Measurements from ENCODE around the gene TAF4B. TPM values are rescaled to one million over a fixed set of nuclear protein-coding genes. Genes with fewer than 3 reads are reported as not detected.
A peak's percentile ranks its signal among the peaks of the same experiment; 100 is the strongest.

Gene TAF4B
- polyA plus RNA-seq, 3 donors, result 0.64 to 1.2 (median 0.92) TPM

- Histone ChIP-seq H3K9me3 (replicated peaks in 1 of 2; ENCODE audit: control insufficient read depth in 1 of 2, insufficient read depth in 1 of 2, low read length in 2 of 2) (no peaks in the 10 kb centered on the region), H3K36me3 (replicated peaks in 1 of 2; ENCODE audit: control insufficient read depth in 1 of 2, insufficient read depth in 2 of 2, low read length in 2 of 2) (no peaks in the 10 kb centered on the region), H3K27me3 (ENCODE audit: control insufficient read depth in 2 of 2, insufficient read depth in 2 of 2, low read length in 2 of 2) (no peaks in the 10 kb centered on the region), H3K4me1 (ENCODE audit: control insufficient read depth in 1 of 2, insufficient read depth in 2 of 2, low read length in 2 of 2) (no peaks in the 10 kb centered on the region), H3K79me2 (ENCODE audit: insufficient read depth, low read length) (no peaks in the 10 kb centered on the region), H3K9ac (ENCODE audit: insufficient read depth, low read length, poor library complexity, severe bottlenecking) (no peak overlapping the region), H4K20me1 (ENCODE audit: insufficient read depth, low read length) (no peaks in the 10 kb centered on the region), H3K27ac (ENCODE audit: low read depth in 1 of 2, low read length in 2 of 2) (no peak overlapping the region), H2AFZ (ENCODE audit: insufficient read depth, low read depth, low read length, poor library complexity, severe bottlenecking) (no peak overlapping the region), H3K4me3 (replicated peaks in 1 of 3; ENCODE audit: low read depth in 2 of 3, low read length in 3 of 3) (no peak overlapping the region), H3K4me2 (replicated peaks; ENCODE audit: extremely low read depth, low read length, poor library complexity, severe bottlenecking) (no peak overlapping the region)
- DNase-seq, result no peak
- Mint-ChIP-seq H3K27ac (no peak overlapping the region), H3K36me3 (no peaks in the 10 kb centered on the region), H3K9me3 (peaks cover 0 to 2% (median 0%) of the 10 kb centered on the region in 7 donors), H3K4me1 (no peaks in the 10 kb centered on the region), H3K27me3 (ENCODE audit: low read depth in 3 of 3) (peaks cover 0 to 5% (median 2%) of the 10 kb centered on the region in 3 donors), H3K4me3 (no peak overlapping the region)
- 86% methylated on average over 9 of the region's 9 CpGs for WGBS (ENCODE audit: insufficient coverage)
- no peak for TF ChIP-seq CTCF (IDR thresholded peaks at IDR 0.05)
- intact Hi-C loops (cut with micrococcal nuclease), result no loop called here
Observed at GRCh38 chr18:26421931-26422330, 195.7 kb downstream of the TAF4B start.

DNA sequence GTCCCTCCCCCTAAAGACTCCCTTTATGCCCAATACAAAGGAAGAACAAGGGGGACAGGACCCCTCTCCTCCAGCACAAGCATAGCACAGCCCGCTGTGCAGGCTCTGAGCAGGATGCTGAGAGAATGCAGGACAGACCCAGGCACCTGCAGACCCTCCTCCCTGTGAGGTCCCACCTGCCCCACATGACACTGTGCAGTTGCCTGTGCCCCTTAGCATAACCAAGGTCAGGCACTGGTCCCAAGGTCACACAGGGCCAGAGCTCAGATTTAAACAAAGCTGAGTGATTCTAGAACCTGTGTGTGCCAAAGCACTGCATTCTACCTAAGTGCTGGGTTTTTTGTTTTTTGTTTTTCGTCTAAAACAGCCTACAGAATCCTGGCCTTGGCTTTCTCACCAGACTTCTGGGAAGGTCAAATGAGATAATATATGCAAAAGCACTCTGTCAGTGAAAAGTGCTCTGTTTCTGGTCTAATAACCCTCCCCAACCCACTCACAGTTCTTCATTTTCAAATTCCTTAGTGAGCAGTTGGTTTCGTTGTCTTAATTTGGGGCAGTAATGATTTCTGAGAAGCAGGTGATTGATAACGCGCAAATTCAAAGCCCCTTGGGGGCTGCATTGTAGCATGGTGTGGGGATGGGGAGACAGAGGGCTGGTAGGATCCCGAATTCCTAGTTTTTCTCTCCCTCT is 196.4 kb downstream of the TAF4B start:
- Histone ChIP-seq H2AFZ (ENCODE audit: insufficient read depth, low read depth, low read length, poor library complexity, severe bottlenecking) (no peak overlapping the region), H3K36me3 (replicated peaks in 1 of 2; ENCODE audit: control insufficient read depth in 1 of 2, insufficient read depth in 2 of 2, low read length in 2 of 2) (no peaks in the 10 kb centered on the region), H3K9ac (ENCODE audit: insufficient read depth, low read length, poor library complexity, severe bottlenecking) (no peak overlapping the region), H3K79me2 (ENCODE audit: insufficient read depth, low read length) (no peaks in the 10 kb centered on the region), H4K20me1 (ENCODE audit: insufficient read depth, low read length) (no peaks in the 10 kb centered on the region), H3K27ac (ENCODE audit: low read depth in 1 of 2, low read length in 2 of 2) (no peak overlapping the region), H3K27me3 (ENCODE audit: control insufficient read depth in 2 of 2, insufficient read depth in 2 of 2, low read length in 2 of 2) (no peaks in the 10 kb centered on the region), H3K4me2 (replicated peaks; ENCODE audit: extremely low read depth, low read length, poor library complexity, severe bottlenecking) (no peak overlapping the region), H3K4me1 (ENCODE audit: control insufficient read depth in 1 of 2, insufficient read depth in 2 of 2, low read length in 2 of 2) (no peaks in the 10 kb centered on the region), H3K9me3 (replicated peaks in 1 of 2; ENCODE audit: control insufficient read depth in 1 of 2, insufficient read depth in 1 of 2, low read length in 2 of 2) (no peaks in the 10 kb centered on the region), H3K4me3 (replicated peaks in 1 of 3; ENCODE audit: low read depth in 2 of 3, low read length in 3 of 3) (no peak overlapping the region)
- no peak for DNase-seq
- WGBS (ENCODE audit: insufficient coverage), result 90% methylated on average over 1 of the region's 6 CpGs
- H3K4me1 Mint-ChIP-seq, result no peaks in the 10 kb centered on the region
- H3K9me3 Mint-ChIP-seq, result peaks cover 0 to 2% (median 0%) of the 10 kb centered on the region in 7 donors
- H3K27me3 Mint-ChIP-seq (ENCODE audit: low read depth in 3 of 3), result peaks cover 0 to 5% (median under 1%) of the 10 kb centered on the region in 3 donors
- H3K36me3 Mint-ChIP-seq, result no peaks in the 10 kb centered on the region
- TF ChIP-seq CTCF (IDR thresholded peaks at IDR 0.05), result no peak
- H3K4me3 Mint-ChIP-seq, result peak overlapping the region in 1 of 2 donors; percentile 31
- intact Hi-C loops (cut with micrococcal nuclease), result no loop called here
- no peak overlapping the region for H3K27ac Mint-ChIP-seq
